WTC11 (cell line): ENCODE data around the gene ATAD2B. TPM values are rescaled to one million over a fixed set of nuclear protein-coding genes. Genes with fewer than 3 reads are reported as not detected.

Experiments used
- ATAC-seq: fragments of 200-7000 bp; cut with Tn5 transposase; 2 replicates; pipeline ENCODE4 v1.10.0; 2021; ENCODE audit warnings: mild to moderate bottlenecking, moderate library complexity
- CTCF ChIA-PET: fragments of 300-600 bp; sonication (Branson Sonifier 250); formaldehyde crosslinking; loops from one replicate; lab custom pipeline; 2021; ENCODE audit warnings: antibody characterized with exemption; lab: Charles Lee
- POLR2A ChIA-PET: fragments of 350-600 bp; sonication (Branson Sonifier 250); formaldehyde crosslinking; loops from one replicate; lab custom pipeline; 2021; ENCODE audit warnings: antibody characterized with exemption; lab: Charles Lee
- DNase-seq: peaks from one replicate; pipeline ENCODE4 v3.0.0; 2021; ENCODE audit warnings: low spot score
- H3K27ac Mint-ChIP-seq: 2 replicates; pipeline ENCODE4 v1.8.0; 2021; ENCODE audit warnings: mixed read lengths
- H3K27me3 Mint-ChIP-seq: 2 replicates; pipeline ENCODE4 v1.8.0; 2021; ENCODE audit warnings: low read depth, mild to moderate bottlenecking, moderate library complexity, mixed read lengths
- H3K36me3 Mint-ChIP-seq: 2 replicates; pipeline ENCODE4 v1.8.0; 2021; ENCODE audit warnings: mixed read lengths
- H3K4me1 Mint-ChIP-seq: 2 replicates; pipeline ENCODE4 v1.8.0; 2022; ENCODE audit warnings: mixed read lengths
- H3K4me3 Mint-ChIP-seq: 2 replicates; pipeline ENCODE4 v1.8.0; 2021; ENCODE audit warnings: mild to moderate bottlenecking, moderate library complexity, mixed read lengths
- H3K9me3 Mint-ChIP-seq: 2 replicates; pipeline ENCODE4 v1.8.0; 2021; ENCODE audit warnings: mixed read lengths
- CREB1 ChIP-seq: sonication (generic); formaldehyde crosslinking; IDR thresholded peaks from 2 replicates; pipeline ENCODE4 v1.8.0; 2023; ENCODE audit warnings: mild to moderate bottlenecking, missing genetic modification reagents
- EMX1 ChIP-seq: fragments of 250-450 bp; sonication (Bioruptor Pico); IDR thresholded peaks from 2 replicates; pipeline ENCODE4 v1.8.0; 2021; ENCODE audit warnings: mild to moderate bottlenecking
- ESRRA ChIP-seq: sonication (generic); formaldehyde crosslinking; IDR thresholded peaks from 2 replicates; pipeline ENCODE4 v1.8.1; 2022; ENCODE audit warnings: mild to moderate bottlenecking, missing genetic modification reagents, borderline replicate concordance
- MXD4 ChIP-seq: fragments of 250-450 bp; sonication (Bioruptor Pico); IDR thresholded peaks from 2 replicates; pipeline ENCODE4 v1.8.0; 2021; ENCODE audit warnings: mild to moderate bottlenecking, moderate library complexity, borderline replicate concordance
- NFE2L1 ChIP-seq: sonication (generic); formaldehyde crosslinking; IDR thresholded peaks from 2 replicates; pipeline ENCODE4 v1.8.1; 2023; ENCODE audit warnings: missing genetic modification reagents
- NR1H2 ChIP-seq: sonication (generic); formaldehyde crosslinking; IDR thresholded peaks from 2 replicates; pipeline ENCODE4 v1.9.0; 2021; ENCODE audit warnings: mild to moderate bottlenecking, moderate library complexity, missing genetic modification reagents
- ZBTB21 ChIP-seq: sonication (generic); formaldehyde crosslinking; IDR thresholded peaks from 2 replicates; pipeline ENCODE4 v1.8.1; 2023; ENCODE audit warnings: mild to moderate bottlenecking, missing genetic modification reagents, borderline replicate concordance
- ZNF416 ChIP-seq: fragments of 250-450 bp; sonication (Bioruptor Pico); IDR thresholded peaks from 2 replicates; pipeline ENCODE4 v1.9.0; 2021; ENCODE audit warnings: mild to moderate bottlenecking, inconsistent platforms
- total RNA-seq: library from RNA; stranded (reverse); gene quantifications from 3 replicates; pipeline ENCODE4 v1.2.3, GENCODE V29; 2021
- TF ChIP-seq, protein P1 (sequence below): fragments of 200-600 bp; IDR thresholded peaks from 2 replicates; pipeline ENCODE4 v1.8.0; 2022; ENCODE audit warnings: antibody characterized with exemption
- TF ChIP-seq, protein P2 (sequence below): sonication (generic); formaldehyde crosslinking; IDR thresholded peaks from 2 replicates; pipeline ENCODE4 v1.8.0; 2023; ENCODE audit warnings: mild to moderate bottlenecking, missing genetic modification reagents
- TF ChIP-seq, protein P3 (sequence below): fragments of 250-450 bp; sonication (Bioruptor Pico); conservative IDR thresholded peaks from 2 replicates; pipeline ENCODE4 v1.9.0; 2021; ENCODE audit warnings: mild to moderate bottlenecking
- TF ChIP-seq, protein P4 (sequence below): fragments of 250-450 bp; sonication (Bioruptor Pico); IDR thresholded peaks from 2 replicates; pipeline ENCODE4 v1.9.0; 2021; ENCODE audit warnings: mild to moderate bottlenecking, borderline replicate concordance
- TF ChIP-seq, protein P5 (sequence below): sonication (generic); formaldehyde crosslinking; IDR thresholded peaks from 2 replicates; pipeline ENCODE4 v1.8.0; 2022; ENCODE audit warnings: missing genetic modification reagents
- TF ChIP-seq, protein P6 (sequence below): fragments of 250-450 bp; sonication (Bioruptor Pico); IDR thresholded peaks from 2 replicates; pipeline ENCODE4 v1.9.0; 2021; ENCODE audit warnings: moderate library complexity, mild to moderate bottlenecking, inconsistent platforms, borderline replicate concordance
- TF ChIP-seq, protein P7 (sequence below): sonication (generic); formaldehyde crosslinking; IDR thresholded peaks from 2 replicates; pipeline ENCODE4 v1.8.1; 2022; ENCODE audit warnings: mild to moderate bottlenecking, missing genetic modification reagents, moderate library complexity, borderline replicate concordance
- TF ChIP-seq, protein P8 (sequence below): sonication (generic); formaldehyde crosslinking; IDR thresholded peaks from 2 replicates; pipeline ENCODE4 v1.8.0; 2023; ENCODE audit warnings: missing genetic modification reagents

Gene ATAD2B
- total RNA-seq, 1 experiment from 2014 or later, result 21.5 TPM

DNA sequence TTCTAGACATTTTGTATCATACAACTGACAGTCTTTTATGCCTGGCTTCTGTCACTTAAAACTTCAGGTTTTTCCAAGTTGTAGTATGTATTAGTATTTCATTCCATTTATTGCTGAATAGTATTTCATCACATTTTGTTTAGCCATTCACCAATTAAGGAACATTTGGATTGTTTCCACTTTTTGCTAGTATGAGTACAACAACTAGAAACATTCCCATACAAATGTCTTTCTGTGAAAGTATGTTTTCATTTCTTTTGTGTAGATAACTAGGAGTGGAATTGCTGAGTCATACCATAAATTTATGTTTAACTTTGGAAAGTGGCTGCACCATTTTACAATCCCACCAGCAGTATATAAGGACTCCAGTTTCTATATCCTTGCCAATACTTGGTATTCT lies 135.9 kb downstream of the ATAD2B start:
- Mint-ChIP-seq H3K4me3 (no peak overlapping the region), H3K9me3 (no peaks in the 10 kb centered on the region), H3K27me3 (no peaks in the 10 kb centered on the region), H3K27ac (no peak overlapping the region), H3K36me3 (peaks cover under 1% of the 10 kb centered on the region; the same call in 1 of the 2 replicates), H3K4me1 (no peaks in the 10 kb centered on the region)
- no peak for TF ChIP-seq EMX1
- TF ChIP-seq, protein P1, sequence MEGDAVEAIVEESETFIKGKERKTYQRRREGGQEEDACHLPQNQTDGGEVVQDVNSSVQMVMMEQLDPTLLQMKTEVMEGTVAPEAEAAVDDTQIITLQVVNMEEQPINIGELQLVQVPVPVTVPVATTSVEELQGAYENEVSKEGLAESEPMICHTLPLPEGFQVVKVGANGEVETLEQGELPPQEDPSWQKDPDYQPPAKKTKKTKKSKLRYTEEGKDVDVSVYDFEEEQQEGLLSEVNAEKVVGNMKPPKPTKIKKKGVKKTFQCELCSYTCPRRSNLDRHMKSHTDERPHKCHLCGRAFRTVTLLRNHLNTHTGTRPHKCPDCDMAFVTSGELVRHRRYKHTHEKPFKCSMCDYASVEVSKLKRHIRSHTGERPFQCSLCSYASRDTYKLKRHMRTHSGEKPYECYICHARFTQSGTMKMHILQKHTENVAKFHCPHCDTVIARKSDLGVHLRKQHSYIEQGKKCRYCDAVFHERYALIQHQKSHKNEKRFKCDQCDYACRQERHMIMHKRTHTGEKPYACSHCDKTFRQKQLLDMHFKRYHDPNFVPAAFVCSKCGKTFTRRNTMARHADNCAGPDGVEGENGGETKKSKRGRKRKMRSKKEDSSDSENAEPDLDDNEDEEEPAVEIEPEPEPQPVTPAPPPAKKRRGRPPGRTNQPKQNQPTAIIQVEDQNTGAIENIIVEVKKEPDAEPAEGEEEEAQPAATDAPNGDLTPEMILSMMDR, result no peak
- TF ChIP-seq, protein P2, sequence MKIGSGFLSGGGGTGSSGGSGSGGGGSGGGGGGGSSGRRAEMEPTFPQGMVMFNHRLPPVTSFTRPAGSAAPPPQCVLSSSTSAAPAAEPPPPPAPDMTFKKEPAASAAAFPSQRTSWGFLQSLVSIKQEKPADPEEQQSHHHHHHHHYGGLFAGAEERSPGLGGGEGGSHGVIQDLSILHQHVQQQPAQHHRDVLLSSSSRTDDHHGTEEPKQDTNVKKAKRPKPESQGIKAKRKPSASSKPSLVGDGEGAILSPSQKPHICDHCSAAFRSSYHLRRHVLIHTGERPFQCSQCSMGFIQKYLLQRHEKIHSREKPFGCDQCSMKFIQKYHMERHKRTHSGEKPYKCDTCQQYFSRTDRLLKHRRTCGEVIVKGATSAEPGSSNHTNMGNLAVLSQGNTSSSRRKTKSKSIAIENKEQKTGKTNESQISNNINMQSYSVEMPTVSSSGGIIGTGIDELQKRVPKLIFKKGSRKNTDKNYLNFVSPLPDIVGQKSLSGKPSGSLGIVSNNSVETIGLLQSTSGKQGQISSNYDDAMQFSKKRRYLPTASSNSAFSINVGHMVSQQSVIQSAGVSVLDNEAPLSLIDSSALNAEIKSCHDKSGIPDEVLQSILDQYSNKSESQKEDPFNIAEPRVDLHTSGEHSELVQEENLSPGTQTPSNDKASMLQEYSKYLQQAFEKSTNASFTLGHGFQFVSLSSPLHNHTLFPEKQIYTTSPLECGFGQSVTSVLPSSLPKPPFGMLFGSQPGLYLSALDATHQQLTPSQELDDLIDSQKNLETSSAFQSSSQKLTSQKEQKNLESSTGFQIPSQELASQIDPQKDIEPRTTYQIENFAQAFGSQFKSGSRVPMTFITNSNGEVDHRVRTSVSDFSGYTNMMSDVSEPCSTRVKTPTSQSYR (CRISPR knock-in tag), result no peak
- TF ChIP-seq NFE2L1 (CRISPR knock-in tag), result no peak
- TF ChIP-seq, protein P3, sequence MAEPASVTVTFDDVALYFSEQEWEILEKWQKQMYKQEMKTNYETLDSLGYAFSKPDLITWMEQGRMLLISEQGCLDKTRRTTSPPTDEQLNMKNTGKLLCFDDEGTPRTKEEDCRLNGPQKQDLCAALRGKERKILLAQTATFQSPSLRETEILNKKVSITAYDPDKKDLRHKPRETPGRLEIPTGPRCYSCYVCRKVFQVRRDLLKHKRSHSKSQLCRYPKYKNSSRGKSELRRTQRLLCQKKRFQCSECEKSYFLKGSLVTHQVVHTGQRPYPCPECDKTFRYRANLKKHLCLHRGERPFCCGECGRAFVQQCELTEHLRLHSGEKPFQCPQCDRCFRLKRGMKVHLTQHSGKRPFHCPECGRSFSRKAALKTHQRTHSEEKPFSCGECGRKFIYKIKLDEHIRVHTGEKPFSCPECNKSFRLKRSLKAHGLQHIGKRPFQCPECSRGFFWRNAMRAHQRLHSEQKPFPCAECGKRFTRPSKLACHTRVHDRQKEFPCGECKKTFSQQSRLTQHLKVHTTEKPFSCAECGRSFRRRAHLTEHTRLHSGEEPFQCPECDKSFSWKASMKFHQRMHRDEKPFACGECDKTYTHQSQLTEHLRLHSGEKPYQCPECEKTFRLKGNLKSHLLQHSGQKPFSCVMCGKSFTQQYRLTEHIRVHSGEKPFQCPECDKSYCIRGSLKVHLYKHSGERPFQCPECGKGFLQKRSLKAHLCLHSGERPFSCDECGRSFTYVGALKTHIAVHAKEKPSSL, result no peak
- TF ChIP-seq, protein P4, sequence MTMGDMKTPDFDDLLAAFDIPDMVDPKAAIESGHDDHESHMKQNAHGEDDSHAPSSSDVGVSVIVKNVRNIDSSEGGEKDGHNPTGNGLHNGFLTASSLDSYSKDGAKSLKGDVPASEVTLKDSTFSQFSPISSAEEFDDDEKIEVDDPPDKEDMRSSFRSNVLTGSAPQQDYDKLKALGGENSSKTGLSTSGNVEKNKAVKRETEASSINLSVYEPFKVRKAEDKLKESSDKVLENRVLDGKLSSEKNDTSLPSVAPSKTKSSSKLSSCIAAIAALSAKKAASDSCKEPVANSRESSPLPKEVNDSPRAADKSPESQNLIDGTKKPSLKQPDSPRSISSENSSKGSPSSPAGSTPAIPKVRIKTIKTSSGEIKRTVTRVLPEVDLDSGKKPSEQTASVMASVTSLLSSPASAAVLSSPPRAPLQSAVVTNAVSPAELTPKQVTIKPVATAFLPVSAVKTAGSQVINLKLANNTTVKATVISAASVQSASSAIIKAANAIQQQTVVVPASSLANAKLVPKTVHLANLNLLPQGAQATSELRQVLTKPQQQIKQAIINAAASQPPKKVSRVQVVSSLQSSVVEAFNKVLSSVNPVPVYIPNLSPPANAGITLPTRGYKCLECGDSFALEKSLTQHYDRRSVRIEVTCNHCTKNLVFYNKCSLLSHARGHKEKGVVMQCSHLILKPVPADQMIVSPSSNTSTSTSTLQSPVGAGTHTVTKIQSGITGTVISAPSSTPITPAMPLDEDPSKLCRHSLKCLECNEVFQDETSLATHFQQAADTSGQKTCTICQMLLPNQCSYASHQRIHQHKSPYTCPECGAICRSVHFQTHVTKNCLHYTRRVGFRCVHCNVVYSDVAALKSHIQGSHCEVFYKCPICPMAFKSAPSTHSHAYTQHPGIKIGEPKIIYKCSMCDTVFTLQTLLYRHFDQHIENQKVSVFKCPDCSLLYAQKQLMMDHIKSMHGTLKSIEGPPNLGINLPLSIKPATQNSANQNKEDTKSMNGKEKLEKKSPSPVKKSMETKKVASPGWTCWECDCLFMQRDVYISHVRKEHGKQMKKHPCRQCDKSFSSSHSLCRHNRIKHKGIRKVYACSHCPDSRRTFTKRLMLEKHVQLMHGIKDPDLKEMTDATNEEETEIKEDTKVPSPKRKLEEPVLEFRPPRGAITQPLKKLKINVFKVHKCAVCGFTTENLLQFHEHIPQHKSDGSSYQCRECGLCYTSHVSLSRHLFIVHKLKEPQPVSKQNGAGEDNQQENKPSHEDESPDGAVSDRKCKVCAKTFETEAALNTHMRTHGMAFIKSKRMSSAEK (CRISPR knock-in tag), result no peak
- no peak for TF ChIP-seq ZBTB21 (CRISPR knock-in tag)
- TF ChIP-seq, protein P5, sequence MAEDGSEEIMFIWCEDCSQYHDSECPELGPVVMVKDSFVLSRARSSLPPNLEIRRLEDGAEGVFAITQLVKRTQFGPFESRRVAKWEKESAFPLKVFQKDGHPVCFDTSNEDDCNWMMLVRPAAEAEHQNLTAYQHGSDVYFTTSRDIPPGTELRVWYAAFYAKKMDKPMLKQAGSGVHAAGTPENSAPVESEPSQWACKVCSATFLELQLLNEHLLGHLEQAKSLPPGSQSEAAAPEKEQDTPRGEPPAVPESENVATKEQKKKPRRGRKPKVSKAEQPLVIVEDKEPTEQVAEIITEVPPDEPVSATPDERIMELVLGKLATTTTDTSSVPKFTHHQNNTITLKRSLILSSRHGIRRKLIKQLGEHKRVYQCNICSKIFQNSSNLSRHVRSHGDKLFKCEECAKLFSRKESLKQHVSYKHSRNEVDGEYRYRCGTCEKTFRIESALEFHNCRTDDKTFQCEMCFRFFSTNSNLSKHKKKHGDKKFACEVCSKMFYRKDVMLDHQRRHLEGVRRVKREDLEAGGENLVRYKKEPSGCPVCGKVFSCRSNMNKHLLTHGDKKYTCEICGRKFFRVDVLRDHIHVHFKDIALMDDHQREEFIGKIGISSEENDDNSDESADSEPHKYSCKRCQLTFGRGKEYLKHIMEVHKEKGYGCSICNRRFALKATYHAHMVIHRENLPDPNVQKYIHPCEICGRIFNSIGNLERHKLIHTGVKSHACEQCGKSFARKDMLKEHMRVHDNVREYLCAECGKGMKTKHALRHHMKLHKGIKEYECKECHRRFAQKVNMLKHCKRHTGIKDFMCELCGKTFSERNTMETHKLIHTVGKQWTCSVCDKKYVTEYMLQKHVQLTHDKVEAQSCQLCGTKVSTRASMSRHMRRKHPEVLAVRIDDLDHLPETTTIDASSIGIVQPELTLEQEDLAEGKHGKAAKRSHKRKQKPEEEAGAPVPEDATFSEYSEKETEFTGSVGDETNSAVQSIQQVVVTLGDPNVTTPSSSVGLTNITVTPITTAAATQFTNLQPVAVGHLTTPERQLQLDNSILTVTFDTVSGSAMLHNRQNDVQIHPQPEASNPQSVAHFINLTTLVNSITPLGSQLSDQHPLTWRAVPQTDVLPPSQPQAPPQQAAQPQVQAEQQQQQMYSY, result no peak
- TF ChIP-seq, protein P6, sequence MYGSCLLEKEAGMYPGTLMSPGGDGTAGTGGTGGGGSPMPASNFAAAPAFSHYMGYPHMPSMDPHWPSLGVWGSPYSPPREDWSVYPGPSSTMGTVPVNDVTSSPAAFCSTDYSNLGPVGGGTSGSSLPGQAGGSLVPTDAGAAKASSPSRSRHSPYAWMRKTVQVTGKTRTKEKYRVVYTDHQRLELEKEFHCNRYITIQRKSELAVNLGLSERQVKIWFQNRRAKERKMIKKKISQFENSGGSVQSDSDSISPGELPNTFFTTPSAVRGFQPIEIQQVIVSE (CRISPR knock-in tag), result no peak
- TF ChIP-seq ZNF416 (CRISPR knock-in tag), result no peak
- no peak for TF ChIP-seq NR1H2 (CRISPR knock-in tag)
- TF ChIP-seq MXD4 (CRISPR knock-in tag), result no peak
- TF ChIP-seq, protein P7, sequence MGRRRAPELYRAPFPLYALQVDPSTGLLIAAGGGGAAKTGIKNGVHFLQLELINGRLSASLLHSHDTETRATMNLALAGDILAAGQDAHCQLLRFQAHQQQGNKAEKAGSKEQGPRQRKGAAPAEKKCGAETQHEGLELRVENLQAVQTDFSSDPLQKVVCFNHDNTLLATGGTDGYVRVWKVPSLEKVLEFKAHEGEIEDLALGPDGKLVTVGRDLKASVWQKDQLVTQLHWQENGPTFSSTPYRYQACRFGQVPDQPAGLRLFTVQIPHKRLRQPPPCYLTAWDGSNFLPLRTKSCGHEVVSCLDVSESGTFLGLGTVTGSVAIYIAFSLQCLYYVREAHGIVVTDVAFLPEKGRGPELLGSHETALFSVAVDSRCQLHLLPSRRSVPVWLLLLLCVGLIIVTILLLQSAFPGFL (CRISPR knock-in tag), result no peak
- TF ChIP-seq CREB1 (CRISPR knock-in tag), result no peak
- TF ChIP-seq, protein P8, sequence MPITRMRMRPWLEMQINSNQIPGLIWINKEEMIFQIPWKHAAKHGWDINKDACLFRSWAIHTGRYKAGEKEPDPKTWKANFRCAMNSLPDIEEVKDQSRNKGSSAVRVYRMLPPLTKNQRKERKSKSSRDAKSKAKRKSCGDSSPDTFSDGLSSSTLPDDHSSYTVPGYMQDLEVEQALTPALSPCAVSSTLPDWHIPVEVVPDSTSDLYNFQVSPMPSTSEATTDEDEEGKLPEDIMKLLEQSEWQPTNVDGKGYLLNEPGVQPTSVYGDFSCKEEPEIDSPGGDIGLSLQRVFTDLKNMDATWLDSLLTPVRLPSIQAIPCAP, result no peak
- no peak for TF ChIP-seq ESRRA
- ATAC-seq (no peak), DNase-seq (no peak)
- CTCF ChIA-PET, result no interaction called here
- POLR2A ChIA-PET, result interaction anchor here (0.5 kb wide), 1 partner anchor 37 kb away, joined by 3 read pairs; no protein-coding TSS in a partner anchor
